ENCODE results near the gene TGFB1I1.

TGFB1I1 gene

DNA sequence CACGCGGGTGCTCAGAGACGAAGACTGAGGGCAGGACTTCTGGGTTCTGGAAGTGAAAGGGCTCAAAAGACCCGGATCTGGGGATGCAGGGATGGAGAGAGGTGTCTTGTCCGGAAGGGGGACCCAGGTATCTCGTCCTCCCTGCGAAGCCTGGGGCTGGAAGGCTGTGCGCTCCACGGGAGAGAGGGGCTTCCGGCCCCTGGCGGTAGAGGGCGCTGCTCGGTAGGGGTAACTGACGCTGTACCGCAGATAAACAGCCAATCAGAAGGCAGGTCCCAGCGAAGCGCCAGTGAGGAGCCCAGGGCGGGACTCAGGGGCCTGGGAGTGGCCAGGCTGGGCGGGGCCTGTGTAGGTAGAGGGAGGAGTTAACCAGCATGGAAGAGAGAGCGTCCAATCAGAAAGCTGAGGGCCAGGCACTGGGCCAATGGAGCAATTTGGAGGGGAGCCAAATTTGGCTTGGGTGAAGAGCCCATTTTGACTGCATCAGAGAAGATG lies 804 bp downstream of the TGFB1I1 start:
- H3K27me3 ChIP-seq (ENCODE audit: low read depth, low read length): no peaks in the 10 kb centered on the region
- no peak for TF ChIP-seq EZH2phosphoT487 (IDR thresholded peaks at IDR 0.05; ENCODE audit: low read depth)
- TF ChIP-seq, protein P1, sequence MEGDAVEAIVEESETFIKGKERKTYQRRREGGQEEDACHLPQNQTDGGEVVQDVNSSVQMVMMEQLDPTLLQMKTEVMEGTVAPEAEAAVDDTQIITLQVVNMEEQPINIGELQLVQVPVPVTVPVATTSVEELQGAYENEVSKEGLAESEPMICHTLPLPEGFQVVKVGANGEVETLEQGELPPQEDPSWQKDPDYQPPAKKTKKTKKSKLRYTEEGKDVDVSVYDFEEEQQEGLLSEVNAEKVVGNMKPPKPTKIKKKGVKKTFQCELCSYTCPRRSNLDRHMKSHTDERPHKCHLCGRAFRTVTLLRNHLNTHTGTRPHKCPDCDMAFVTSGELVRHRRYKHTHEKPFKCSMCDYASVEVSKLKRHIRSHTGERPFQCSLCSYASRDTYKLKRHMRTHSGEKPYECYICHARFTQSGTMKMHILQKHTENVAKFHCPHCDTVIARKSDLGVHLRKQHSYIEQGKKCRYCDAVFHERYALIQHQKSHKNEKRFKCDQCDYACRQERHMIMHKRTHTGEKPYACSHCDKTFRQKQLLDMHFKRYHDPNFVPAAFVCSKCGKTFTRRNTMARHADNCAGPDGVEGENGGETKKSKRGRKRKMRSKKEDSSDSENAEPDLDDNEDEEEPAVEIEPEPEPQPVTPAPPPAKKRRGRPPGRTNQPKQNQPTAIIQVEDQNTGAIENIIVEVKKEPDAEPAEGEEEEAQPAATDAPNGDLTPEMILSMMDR (IDR thresholded peaks at IDR 0.05; ENCODE audit: low read depth, low read length): no peak
- 0 out of 2 replicates have a peak, but pooled peaks cover 3% of the 10 kb centered on the region for H3K4me1 ChIP-seq (ENCODE audit: low read length)
- no peak overlapping the region for H3K27ac ChIP-seq (ENCODE audit: low read length)
- H3K79me2 ChIP-seq (ENCODE audit: low read length): no peaks in the 10 kb centered on the region
- H3K9ac ChIP-seq (ENCODE audit: low read length): no peak overlapping the region
- no peaks in the 10 kb centered on the region for H4K20me1 ChIP-seq (ENCODE audit: insufficient read depth, low read length)
- no peaks in the 10 kb centered on the region for H3K9me3 ChIP-seq (ENCODE audit: insufficient read depth, low read length)
- H2AFZ ChIP-seq (ENCODE audit: low read depth, low read length): no peak overlapping the region
- H3K4me3 ChIP-seq (ENCODE audit: low read length): no peak overlapping the region
- H3K36me3 ChIP-seq (replicated peaks; ENCODE audit: low read depth, low read length): no peaks in the 10 kb centered on the region
- H3K4me2 ChIP-seq (ENCODE audit: low read length): no peak overlapping the region

DNA sequence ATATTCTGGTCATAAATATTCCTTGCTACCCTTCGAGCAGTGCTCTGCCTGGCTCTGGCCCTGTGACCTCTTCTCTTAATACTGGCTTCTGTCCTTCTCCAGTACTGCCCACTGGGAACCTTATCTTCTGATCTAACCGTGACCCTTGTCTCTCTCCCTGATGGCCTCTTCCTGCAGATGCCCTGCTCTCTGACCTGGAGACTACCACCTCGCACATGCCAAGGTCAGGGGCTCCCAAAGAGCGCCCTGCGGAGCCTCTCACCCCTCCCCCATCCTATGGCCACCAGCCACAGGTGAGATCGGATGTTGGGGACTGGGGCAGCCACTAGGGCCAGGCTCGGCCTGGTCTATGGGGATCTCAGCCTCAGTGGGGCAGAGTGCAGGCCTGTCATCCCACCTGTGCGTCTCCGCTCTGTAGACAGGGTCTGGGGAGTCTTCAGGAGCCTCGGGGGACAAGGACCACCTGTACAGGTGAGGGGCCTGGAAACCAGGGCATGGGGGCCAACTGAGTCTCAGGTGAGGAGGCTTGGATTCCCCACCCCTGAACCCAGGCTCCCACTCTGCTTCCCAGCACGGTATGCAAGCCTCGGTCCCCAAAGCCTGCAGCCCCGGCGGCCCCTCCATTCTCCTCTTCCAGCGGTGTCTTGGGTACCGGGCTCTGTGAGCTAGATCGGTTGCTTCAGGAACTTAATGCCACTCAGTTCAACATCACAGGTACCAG lies 1.5 kb downstream of the TGFB1I1 start:
- H3K27me3 ChIP-seq (ENCODE audit: low read depth, low read length): no peaks in the 10 kb centered on the region
- H3K9me3 ChIP-seq (ENCODE audit: insufficient read depth, low read length): no peaks in the 10 kb centered on the region
- H3K27ac ChIP-seq (ENCODE audit: low read length): no peak overlapping the region
- no peak overlapping the region for H2AFZ ChIP-seq (ENCODE audit: low read depth, low read length)
- TF ChIP-seq EZH2phosphoT487 (IDR thresholded peaks at IDR 0.05; ENCODE audit: low read depth): no peak
- TF ChIP-seq, protein P1 (IDR thresholded peaks at IDR 0.05; ENCODE audit: low read depth, low read length): no peak
- H4K20me1 ChIP-seq (ENCODE audit: insufficient read depth, low read length): no peaks in the 10 kb centered on the region
- H3K4me1 ChIP-seq (ENCODE audit: low read length): 0 out of 2 replicates have a peak, but pooled peaks cover 3% of the 10 kb centered on the region
- H3K4me2 ChIP-seq (ENCODE audit: low read length): no peak overlapping the region
- H3K9ac ChIP-seq (ENCODE audit: low read length): no peak overlapping the region
- no peaks in the 10 kb centered on the region for H3K79me2 ChIP-seq (ENCODE audit: low read length)
- H3K36me3 ChIP-seq (replicated peaks; ENCODE audit: low read depth, low read length): no peaks in the 10 kb centered on the region
- no peak overlapping the region for H3K4me3 ChIP-seq (ENCODE audit: low read length)

DNA sequence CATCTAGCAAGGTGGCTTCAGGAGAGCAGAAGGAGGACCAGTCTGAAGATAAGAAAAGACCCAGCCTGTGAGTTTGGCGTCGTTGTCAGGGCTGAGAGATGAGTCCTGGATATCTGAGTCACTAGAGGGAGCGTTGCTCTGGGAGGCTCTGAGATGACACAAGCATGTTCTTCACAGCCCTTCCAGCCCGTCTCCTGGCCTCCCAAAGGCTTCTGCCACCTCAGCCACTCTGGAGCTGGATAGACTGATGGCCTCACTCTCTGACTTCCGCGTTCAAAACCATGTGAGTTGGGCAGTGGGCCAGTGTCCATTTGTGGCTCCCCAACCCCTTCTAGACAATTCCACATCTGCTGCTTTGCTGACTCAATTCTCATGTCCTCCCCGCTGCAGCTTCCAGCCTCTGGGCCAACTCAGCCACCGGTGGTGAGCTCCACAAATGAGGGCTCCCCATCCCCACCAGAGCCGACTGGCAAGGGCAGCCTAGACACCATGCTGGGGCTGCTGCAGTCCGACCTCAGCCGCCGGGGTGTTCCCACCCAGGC lies 2.3 kb downstream of the TGFB1I1 start:
- H2AFZ ChIP-seq (ENCODE audit: low read depth, low read length): no peak overlapping the region
- H3K4me2 ChIP-seq (ENCODE audit: low read length): no peak overlapping the region
- TF ChIP-seq, protein P1 (IDR thresholded peaks at IDR 0.05; ENCODE audit: low read depth, low read length): no peak
- TF ChIP-seq EZH2phosphoT487 (IDR thresholded peaks at IDR 0.05; ENCODE audit: low read depth): no peak

More for the DNA sequence above, 2.3 kb downstream of the TGFB1I1 start:
- H3K9me3 ChIP-seq (ENCODE audit: insufficient read depth, low read length): no peaks in the 10 kb centered on the region
- no peaks in the 10 kb centered on the region for H3K27me3 ChIP-seq (ENCODE audit: low read depth, low read length)
- no peaks in the 10 kb centered on the region for H4K20me1 ChIP-seq (ENCODE audit: insufficient read depth, low read length)
- H3K36me3 ChIP-seq (replicated peaks; ENCODE audit: low read depth, low read length): no peaks in the 10 kb centered on the region
- H3K4me1 ChIP-seq (ENCODE audit: low read length): 0 out of 2 replicates have a peak, but pooled peaks cover 3% of the 10 kb centered on the region
- no peak overlapping the region for H3K9ac ChIP-seq (ENCODE audit: low read length)
- no peak overlapping the region for H3K4me3 ChIP-seq (ENCODE audit: low read length)
- no peak overlapping the region for H3K27ac ChIP-seq (ENCODE audit: low read length)
- H3K79me2 ChIP-seq (ENCODE audit: low read length): no peaks in the 10 kb centered on the region
